Measurements from ENCODE around the gene NOTCH2. TPM values are rescaled to one million over a fixed set of nuclear protein-coding genes. Genes with fewer than 3 reads are reported as not detected.

NOTCH2 gene
- total RNA-seq, 1 donor from 2014 or later: 75.6 TPM

DNA sequence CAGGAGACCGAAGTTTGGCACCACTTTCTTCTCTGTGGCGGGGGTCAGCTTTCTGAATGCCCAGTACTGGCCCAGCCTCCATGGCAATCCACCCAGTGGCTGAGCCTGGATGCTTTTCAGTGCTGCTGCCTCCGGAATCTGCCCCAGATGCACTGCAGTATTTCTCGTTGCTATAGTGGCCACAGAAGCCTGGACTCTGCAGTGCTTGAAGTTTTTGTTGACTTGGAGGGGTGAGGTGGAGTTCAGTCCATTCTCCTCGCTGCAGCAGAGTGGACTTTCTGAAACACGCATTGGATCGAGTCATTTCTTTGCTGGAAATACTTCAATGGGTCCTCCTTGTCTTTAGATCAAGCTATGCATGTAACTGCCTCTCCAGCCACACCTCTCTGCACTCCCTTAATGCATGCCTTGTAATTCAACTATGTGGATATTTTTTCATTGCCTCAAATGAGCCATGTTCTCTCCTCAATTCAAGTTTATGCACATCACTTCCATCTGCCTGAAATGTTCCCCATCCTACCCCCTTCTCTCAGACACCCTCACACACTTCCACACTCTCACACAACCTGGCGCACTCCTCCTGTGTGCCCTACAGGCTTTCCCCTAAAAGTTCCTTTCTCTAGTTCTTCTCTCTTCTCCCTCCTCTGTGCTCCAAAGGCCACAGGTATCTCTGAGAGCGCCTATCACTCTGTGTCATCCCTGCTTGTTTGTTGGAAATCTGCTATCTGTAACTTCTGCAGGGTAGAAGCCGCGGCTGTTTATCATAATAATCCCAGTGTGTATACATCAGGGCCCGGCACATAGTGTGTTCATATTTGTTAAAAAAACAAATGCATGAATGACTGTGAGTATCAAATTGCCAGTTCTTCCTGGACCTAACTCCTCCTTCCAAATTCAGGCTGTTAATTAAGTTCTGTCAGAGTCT, 189.7 kb downstream of the NOTCH2 start:
- Histone ChIP-seq H3K9me3 (no peaks in the 10 kb centered on the region), H3K4me3 (no peak overlapping the region), H3K36me3 (no peaks in the 10 kb centered on the region), H3K27me3 (no peaks in the 10 kb centered on the region), H3K27ac (no peak overlapping the region), H3K4me1 (no peaks in the 10 kb centered on the region)
- intact Hi-C loops (cut with DNase I): no loop called here
- TF ChIP-seq POLR2A (IDR thresholded peaks at IDR 0.05) (no peak), POLR2AphosphoS5 (IDR thresholded peaks at IDR 0.05; ENCODE audit: insufficient read depth in 1 of 2, low read depth in 1 of 2) (no peak)
- TF ChIP-seq, protein P1, sequence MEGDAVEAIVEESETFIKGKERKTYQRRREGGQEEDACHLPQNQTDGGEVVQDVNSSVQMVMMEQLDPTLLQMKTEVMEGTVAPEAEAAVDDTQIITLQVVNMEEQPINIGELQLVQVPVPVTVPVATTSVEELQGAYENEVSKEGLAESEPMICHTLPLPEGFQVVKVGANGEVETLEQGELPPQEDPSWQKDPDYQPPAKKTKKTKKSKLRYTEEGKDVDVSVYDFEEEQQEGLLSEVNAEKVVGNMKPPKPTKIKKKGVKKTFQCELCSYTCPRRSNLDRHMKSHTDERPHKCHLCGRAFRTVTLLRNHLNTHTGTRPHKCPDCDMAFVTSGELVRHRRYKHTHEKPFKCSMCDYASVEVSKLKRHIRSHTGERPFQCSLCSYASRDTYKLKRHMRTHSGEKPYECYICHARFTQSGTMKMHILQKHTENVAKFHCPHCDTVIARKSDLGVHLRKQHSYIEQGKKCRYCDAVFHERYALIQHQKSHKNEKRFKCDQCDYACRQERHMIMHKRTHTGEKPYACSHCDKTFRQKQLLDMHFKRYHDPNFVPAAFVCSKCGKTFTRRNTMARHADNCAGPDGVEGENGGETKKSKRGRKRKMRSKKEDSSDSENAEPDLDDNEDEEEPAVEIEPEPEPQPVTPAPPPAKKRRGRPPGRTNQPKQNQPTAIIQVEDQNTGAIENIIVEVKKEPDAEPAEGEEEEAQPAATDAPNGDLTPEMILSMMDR (IDR thresholded peaks at IDR 0.05): no peak
- no peak for DNase-seq (ENCODE audit: extremely low spot score in 2 of 2)

DNA sequence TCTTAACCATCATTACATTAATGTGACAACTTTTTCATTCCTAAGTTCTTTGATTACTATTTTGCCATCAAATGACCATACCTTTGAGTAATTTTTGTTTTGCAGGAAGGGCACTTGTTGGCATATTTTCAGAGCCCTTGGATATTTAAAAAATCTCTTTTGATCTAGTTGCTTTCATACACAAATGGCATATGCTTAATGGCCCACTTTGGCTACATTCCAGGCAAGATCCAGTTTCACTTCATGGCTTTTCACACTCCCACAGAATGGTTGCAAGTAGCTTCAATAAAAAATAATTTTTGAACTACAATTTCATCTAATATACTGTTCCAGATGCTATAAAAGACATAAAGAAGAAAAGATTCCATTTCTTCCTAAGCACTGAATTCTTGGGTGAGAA, 191.3 kb downstream of the NOTCH2 start:
- Histone ChIP-seq H3K27ac (no peak overlapping the region), H3K27me3 (no peaks in the 10 kb centered on the region), H3K4me1 (peaks cover 11% of the 10 kb centered on the region), H3K9me3 (no peaks in the 10 kb centered on the region), H3K4me3 (no peak overlapping the region), H3K36me3 (no peaks in the 10 kb centered on the region)
- TF ChIP-seq, protein P1 (IDR thresholded peaks at IDR 0.05): no peak
- TF ChIP-seq POLR2AphosphoS5 (IDR thresholded peaks at IDR 0.05; ENCODE audit: insufficient read depth in 1 of 2, low read depth in 1 of 2) (no peak), POLR2A (IDR thresholded peaks at IDR 0.05) (no peak)
- DNase-seq (ENCODE audit: extremely low spot score in 2 of 2): no peak
- intact Hi-C loops (cut with DNase I): no loop called here

DNA sequence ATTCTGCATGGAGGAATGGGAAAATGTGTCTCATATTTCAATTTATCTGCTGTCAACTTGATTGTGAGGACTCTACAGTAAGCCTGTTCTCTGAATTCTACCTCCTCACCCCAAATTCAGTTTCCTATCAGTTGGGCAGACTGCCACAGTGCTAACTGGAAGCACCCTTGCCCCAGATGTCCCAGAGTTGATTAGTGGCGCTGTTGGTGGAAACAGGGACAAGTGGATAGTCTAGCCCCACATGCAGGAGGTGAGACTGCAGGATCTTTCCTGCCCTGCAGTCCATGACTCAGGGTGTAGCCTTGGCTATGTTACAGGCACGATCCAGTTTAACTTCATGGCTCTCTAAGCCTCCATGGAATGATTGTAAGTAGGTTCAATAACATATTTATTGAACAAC, 195.3 kb downstream of the NOTCH2 start:
- no peak overlapping the region for H3K27ac ChIP-seq
- intact Hi-C loops (cut with DNase I): no loop called here
- H3K36me3 ChIP-seq: no peaks in the 10 kb centered on the region
- H3K4me1 ChIP-seq: peaks cover 23% of the 10 kb centered on the region
- no peaks in the 10 kb centered on the region for H3K27me3 ChIP-seq
- no peak for DNase-seq (ENCODE audit: extremely low spot score in 2 of 2)
- TF ChIP-seq, protein P1 (IDR thresholded peaks at IDR 0.05): no peak
- no peak for TF ChIP-seq POLR2AphosphoS5 (IDR thresholded peaks at IDR 0.05; ENCODE audit: insufficient read depth in 1 of 2, low read depth in 1 of 2)
- no peak for TF ChIP-seq POLR2A (IDR thresholded peaks at IDR 0.05)
- no peaks in the 10 kb centered on the region for H3K9me3 ChIP-seq
- H3K4me3 ChIP-seq: no peak overlapping the region

DNA sequence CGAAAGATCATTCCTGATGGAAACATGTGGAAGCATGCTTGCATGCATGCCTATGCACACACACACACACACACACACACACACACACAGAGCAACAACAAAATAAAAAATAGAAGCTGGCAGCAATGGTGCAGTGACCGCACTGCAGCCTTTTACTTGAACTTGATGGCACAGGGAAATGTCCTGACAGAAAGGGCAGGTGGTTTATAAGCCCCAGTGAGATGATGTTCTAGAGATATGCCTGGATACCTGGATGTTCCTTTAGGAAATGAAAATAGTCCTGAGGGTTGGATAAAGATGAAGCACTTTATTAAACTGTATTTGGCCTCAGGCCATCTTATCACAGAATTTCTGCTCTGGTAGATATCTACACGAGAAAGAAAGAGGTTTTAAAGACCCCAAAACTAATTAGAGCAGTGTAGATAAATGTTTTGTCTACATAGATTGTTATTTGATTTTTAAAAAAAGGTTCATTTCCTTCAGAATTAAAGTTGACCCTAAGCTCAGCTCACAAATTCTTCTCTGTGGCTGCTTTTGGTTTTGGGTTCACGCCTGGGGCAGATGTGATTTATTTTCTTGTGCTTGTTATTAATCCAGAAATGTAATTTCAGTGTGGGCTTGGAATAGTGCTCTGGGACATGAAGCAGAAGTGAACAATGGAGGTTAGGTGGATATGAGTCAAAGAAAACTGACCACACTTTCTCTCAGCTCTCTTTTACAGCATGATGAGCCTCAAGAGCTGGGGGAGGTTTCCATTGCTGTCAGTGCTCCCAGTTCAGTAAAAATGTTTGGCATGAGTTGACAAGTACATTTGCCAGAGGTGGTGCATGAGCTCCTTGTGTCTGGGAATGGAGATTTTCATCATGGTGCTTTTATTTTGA, 196.1 kb downstream of the NOTCH2 start:
- H3K36me3 ChIP-seq: no peaks in the 10 kb centered on the region

DNA sequence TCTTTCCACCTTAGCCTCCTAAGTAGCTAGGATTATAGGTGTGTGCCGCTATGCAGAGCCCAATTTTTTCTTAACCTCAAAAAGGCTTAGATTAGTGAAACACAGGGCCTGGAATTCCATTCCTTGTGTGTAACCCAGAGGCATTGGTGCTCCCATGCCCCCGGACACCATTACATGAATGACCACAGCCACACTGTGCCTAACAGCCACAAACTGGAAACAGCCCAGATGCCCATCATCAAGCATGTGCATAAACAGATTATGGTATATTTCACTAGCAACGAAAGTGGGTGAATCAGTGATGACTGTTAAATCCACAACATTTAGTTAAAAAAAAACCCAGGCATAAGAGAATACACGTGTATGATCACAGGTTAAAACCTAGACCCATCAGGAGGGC, 197.6 kb downstream of the NOTCH2 start:
- H3K9me3 ChIP-seq: no peaks in the 10 kb centered on the region
- H3K27me3 ChIP-seq: no peaks in the 10 kb centered on the region
- TF ChIP-seq POLR2A (IDR thresholded peaks at IDR 0.05) (no peak), POLR2AphosphoS5 (IDR thresholded peaks at IDR 0.05; ENCODE audit: insufficient read depth in 1 of 2, low read depth in 1 of 2) (no peak)
- TF ChIP-seq, protein P1 (IDR thresholded peaks at IDR 0.05): no peak
- no peak overlapping the region for H3K27ac ChIP-seq
- peaks cover 23% of the 10 kb centered on the region for H3K4me1 ChIP-seq
- intact Hi-C loops (cut with DNase I): no loop called here
- no peak overlapping the region for H3K4me3 ChIP-seq
- no peak for DNase-seq (ENCODE audit: extremely low spot score in 2 of 2)
- no peaks in the 10 kb centered on the region for H3K36me3 ChIP-seq

More for the DNA sequence above, 196.1 kb downstream of the NOTCH2 start:
- no peaks in the 10 kb centered on the region for H3K9me3 ChIP-seq
- TF ChIP-seq POLR2AphosphoS5 (IDR thresholded peaks at IDR 0.05; ENCODE audit: insufficient read depth in 1 of 2, low read depth in 1 of 2) (peak in 1 of 2 donors; percentile 20), POLR2A (IDR thresholded peaks at IDR 0.05) (no peak)
- peak overlapping the region; percentile 36 for H3K27ac ChIP-seq
- DNase-seq (ENCODE audit: extremely low spot score in 2 of 2): no peak
- H3K4me1 ChIP-seq: peaks cover 23% of the 10 kb centered on the region
- H3K4me3 ChIP-seq: no peak overlapping the region
- intact Hi-C loops (cut with DNase I): no loop called here
- H3K27me3 ChIP-seq: no peaks in the 10 kb centered on the region

Data from vagina (tissue), 2 donors.